Aorta (tissue), 5 donors: Measurements from ENCODE around the gene MMEL1. TPM values are rescaled to one million over a fixed set of nuclear protein-coding genes. Genes with fewer than 3 reads are reported as not detected.
"Not testable (repeated sequence)": the region's sequence is repeated elsewhere in the genome, so short reads cannot be mapped to it uniquely, and the experiment has no call there.

Source experiments
- ATAC-seq: fragments of 200-7000 bp; cut with Tn5 transposase; one replicate; pipeline ENCODE4 v1.9.1; 2022; ENCODE audit warnings: moderate library complexity; ENCODE audit not compliant: low FRiP score
- DNase-seq, 2 donors: peaks; one replicate each; pipeline ENCODE4 v3.0.0-alpha.2; 2020
- H3K27ac ChIP-seq, 2 donors: one replicate each; pipeline ENCODE4 v1.5.1; 2013; ENCODE audit warnings: low read length in 2 of 2, mild to moderate bottlenecking in 2 of 2, moderate library complexity in 2 of 2, control low read depth in 1 of 2, inconsistent platforms in 1 of 2, low read depth in 1 of 2
- H3K27me3 ChIP-seq, 2 donors: one replicate each; pipeline ENCODE4 v1.6.1; 2013; ENCODE audit warnings: control low read depth in 1 of 2, low read length in 1 of 2, mild to moderate bottlenecking in 1 of 2, moderate library complexity in 1 of 2; ENCODE audit not compliant: insufficient read depth in 2 of 2, control insufficient read depth in 1 of 2
- H3K36me3 ChIP-seq, 2 donors: one replicate each; pipeline ENCODE4 v1.6.1; 2013; ENCODE audit warnings: control low read depth in 1 of 2, low read length in 1 of 2, mild to moderate bottlenecking in 1 of 2; ENCODE audit not compliant: insufficient read depth in 2 of 2, control insufficient read depth in 1 of 2
- H3K4me1 ChIP-seq, 2 donors: one replicate each; pipeline ENCODE4 v1.6.1; 2013; ENCODE audit warnings: low read length in 2 of 2, control low read depth in 1 of 2, mild to moderate bottlenecking in 1 of 2, moderate library complexity in 1 of 2; ENCODE audit not compliant: insufficient read depth in 2 of 2, control insufficient read depth in 1 of 2
- H3K4me3 ChIP-seq, 2 donors: one replicate each; pipeline ENCODE4 v1.5.1; 2013; ENCODE audit warnings: low read length in 2 of 2, control low read depth in 1 of 2, mild to moderate bottlenecking in 1 of 2
- H3K9me3 ChIP-seq: one replicate; pipeline ENCODE4 v1.6.1; 2013; ENCODE audit warnings: mild to moderate bottlenecking, low read length; ENCODE audit not compliant: control insufficient read depth
- WGBS, 2 donors: extraction: QIAGEN DNeasy Blood & Tissue Kit; methylation state at CpG; one replicate each; pipeline ENCODE4 v1.1.7; 2013; 5-methylcytosine and 5-hydroxymethylcytosine counted together
- intact Hi-C, 2 donors: fragments of 100-400 bp; cut with DNase I; formaldehyde crosslinking; loops; one replicate each; pipeline versions ENCODE4 v1.14.2 to v1.15.0; 2022
- polyA plus RNA-seq, 2 donors: library from polyadenylated mRNA; stranded (reverse); fragments of 200-250 nt; gene quantifications; one replicate each; pipeline ENCODE4 v1.2.3, GENCODE V29; 2013
- total RNA-seq, 2 donors: library from RNA; stranded (reverse); fragmentation: NEBNext Ultra II Directional; extraction: Animal tissue kit (Norgen Biotek cat#: 25700); gene quantifications; one replicate each; pipeline ENCODE4 v1.2.1, GENCODE V29; 2021
- donor health status: healthy with polysubstance abuse.
- donor health status: Bipolar disorder and iron deficiency.
- donor health status: DM: no; HTN: no; CAD: no.
- donor health status: DM: no; HTN: no; CAD: no.
- donor health status: DM: yes; HTN: yes; CAD: no.

MMEL1 gene
- total and polyA plus RNA-seq, 4 donors = 0.63 to 2.4 (median 1.4) TPM

DNA sequence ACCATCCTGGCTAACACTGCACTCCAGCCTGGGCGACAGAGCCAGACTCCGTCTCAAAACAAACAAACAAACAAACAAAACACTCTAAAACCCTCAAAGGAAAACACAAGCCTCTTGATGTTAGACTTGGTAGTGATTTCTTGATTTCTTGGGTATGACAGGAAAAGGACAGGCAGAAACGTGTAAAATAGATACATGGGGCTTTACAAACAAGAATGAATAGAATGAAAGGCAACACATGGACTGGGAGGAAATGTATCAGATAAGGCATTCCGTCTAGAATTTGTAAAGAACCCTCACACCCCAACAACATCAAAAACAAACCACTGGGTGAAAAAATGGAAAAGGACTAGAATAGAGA lies 54.1 kb downstream of the MMEL1 start:
- DNase-seq (no peak), ATAC-seq (no peak)
- Histone ChIP-seq H3K27ac (no peak overlapping the region), H3K4me3 (no peak overlapping the region), H3K36me3 (no peaks in the 10 kb centered on the region), H3K27me3 (no peaks in the 10 kb centered on the region), H3K4me1 (no peaks in the 10 kb centered on the region), H3K9me3 (no peaks in the 10 kb centered on the region)
- WGBS, 2 donors = 68 to 74% methylated on average over 4 of the region's 4 CpGs
- intact Hi-C loops = no loop called here

GRCh38 chr1:2577565-2578075 lies 55.2 kb downstream of the MMEL1 start:
- peak; percentile 44 to 69 for DNase-seq
- H3K27me3 ChIP-seq, H3K4me3 ChIP-seq, H3K9me3 ChIP-seq, intact Hi-C loops, H3K27ac ChIP-seq, H3K36me3 ChIP-seq, H3K4me1 ChIP-seq: not testable (repeated sequence)
- 86 to 91% methylated on average over 19 to 21 of the region's 23 CpGs for WGBS, 2 donors
- ATAC-seq = peak; percentile 15

DNA sequence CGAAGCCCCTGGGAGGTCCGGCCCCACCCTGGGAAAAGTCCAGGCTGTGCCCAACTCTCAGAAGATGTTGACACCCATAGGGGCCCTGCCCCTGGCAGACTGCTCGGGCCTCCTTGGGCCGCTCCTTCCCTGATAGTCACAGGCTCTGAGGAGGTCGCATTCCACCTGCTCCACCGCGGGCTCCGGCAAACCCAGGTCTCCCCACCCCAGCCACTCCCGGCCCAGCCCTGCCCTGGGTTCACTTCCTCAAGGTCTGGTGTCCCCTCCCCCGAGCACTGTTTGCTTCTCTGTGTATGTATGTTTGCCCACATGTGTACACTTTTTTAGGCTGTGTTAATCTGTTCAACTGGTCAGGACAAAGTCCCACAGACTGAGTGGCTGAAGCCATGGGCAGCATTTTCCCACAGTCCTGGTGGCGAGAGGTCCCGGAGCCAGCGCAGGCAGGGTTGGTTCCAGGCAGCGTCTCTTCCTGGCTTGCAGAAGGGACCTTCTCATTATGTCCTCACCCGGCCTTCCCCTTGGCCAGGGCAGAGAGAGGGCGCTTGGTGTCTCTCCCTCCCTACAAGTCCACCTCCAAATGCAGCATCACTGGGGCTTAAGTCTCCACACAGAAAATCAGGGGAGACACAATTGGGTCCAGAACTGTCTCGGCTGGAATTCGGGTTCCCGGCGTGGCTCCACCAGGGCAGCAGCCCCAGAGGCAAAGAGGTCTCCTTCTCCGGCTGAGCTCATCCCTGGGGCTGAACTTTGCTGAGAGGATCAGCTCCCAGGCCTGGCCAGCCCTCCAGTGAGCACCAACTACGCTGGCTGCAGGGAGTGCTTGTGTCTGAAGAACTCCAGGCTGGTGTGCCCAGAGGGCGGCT lies 56.8 kb downstream of the MMEL1 start:
- H3K27me3 ChIP-seq = no peaks in the 10 kb centered on the region
- intact Hi-C loops = no loop called here
- ATAC-seq (no peak), DNase-seq (no peak)
- H3K9me3 ChIP-seq = peaks cover 3% of the 10 kb centered on the region
- 89 to 92% methylated on average over 23 of the region's 23 CpGs for WGBS, 2 donors
- no peak overlapping the region for H3K4me3 ChIP-seq
- no peaks in the 10 kb centered on the region for H3K36me3 ChIP-seq
- no peak overlapping the region for H3K27ac ChIP-seq
- no peaks in the 10 kb centered on the region for H3K4me1 ChIP-seq

- no peaks in the 10 kb centered on the region for H3K4me1 ChIP-seq
- no peak overlapping the region for H3K27ac ChIP-seq
- WGBS, 2 donors = 75 to 76% methylated on average over 9 of the region's 9 CpGs
- DNase-seq = no peak
- no peak overlapping the region for H3K4me3 ChIP-seq
- intact Hi-C loops = no loop called here
- H3K9me3 ChIP-seq = peaks cover 3% of the 10 kb centered on the region
- no peak for ATAC-seq
- H3K27me3 ChIP-seq = no peaks in the 10 kb centered on the region
- H3K36me3 ChIP-seq = no peaks in the 10 kb centered on the region
Observed at GRCh38 chr1:2574350-2574749, 58.5 kb downstream of the MMEL1 start.

- intact Hi-C loops = no loop called here
- Histone ChIP-seq H3K9me3 (peaks cover 3% of the 10 kb centered on the region), H3K4me1 (no peaks in the 10 kb centered on the region), H3K27ac (no peak overlapping the region), H3K4me3 (no peak overlapping the region), H3K36me3 (no peaks in the 10 kb centered on the region), H3K27me3 (no peaks in the 10 kb centered on the region)
- no peak for ATAC-seq
- no peak for DNase-seq
- 80 to 91% methylated on average over 8 of the region's 8 CpGs for WGBS, 2 donors
Observed at GRCh38 chr1:2573250-2573920, 59.4 kb downstream of the MMEL1 start.

DNA sequence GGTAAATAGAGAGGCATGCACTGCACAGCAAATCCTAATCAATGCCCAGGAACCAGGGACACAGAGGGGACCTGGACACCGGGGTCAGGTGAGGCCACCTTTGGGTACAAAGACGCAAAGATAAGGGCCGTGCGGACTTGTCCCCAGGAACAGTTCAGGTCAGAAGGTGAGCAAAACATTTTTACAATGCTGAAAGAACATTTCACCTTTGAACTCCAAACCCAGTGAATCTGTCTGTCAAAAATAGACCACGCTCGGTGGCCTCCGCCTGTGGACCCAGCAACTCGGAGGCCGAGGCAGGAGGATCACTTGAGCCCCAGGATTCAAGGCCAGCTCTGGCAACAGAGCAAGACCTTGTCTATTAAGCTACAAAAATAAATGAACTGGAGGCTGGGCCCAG lies 61.5 kb downstream of the MMEL1 start:
- no peaks in the 10 kb centered on the region for H3K27me3 ChIP-seq
- no peak overlapping the region for H3K27ac ChIP-seq
- no peaks in the 10 kb centered on the region for H3K4me1 ChIP-seq
- peaks cover 3% of the 10 kb centered on the region for H3K9me3 ChIP-seq
- H3K36me3 ChIP-seq = no peaks in the 10 kb centered on the region
- no peak overlapping the region for H3K4me3 ChIP-seq
- ATAC-seq (no peak), DNase-seq (no peak)
- intact Hi-C loops = no loop called here
- 88 to 93% methylated on average over 9 of the region's 9 CpGs for WGBS, 2 donors

GRCh38 chr1:2570332-2570731 lies 62.5 kb downstream of the MMEL1 start:
- no peaks in the 10 kb centered on the region for H3K4me1 ChIP-seq
- WGBS, 2 donors = 87% methylated on average over 17 of the region's 17 CpGs
- H3K4me3 ChIP-seq = no peak overlapping the region
- no peaks in the 10 kb centered on the region for H3K27me3 ChIP-seq
- H3K9me3 ChIP-seq = peaks cover 3% of the 10 kb centered on the region
- H3K27ac ChIP-seq = no peak overlapping the region
- H3K36me3 ChIP-seq = no peaks in the 10 kb centered on the region
- ATAC-seq (no peak), DNase-seq (no peak)
- intact Hi-C loops = no loop called here

DNA sequence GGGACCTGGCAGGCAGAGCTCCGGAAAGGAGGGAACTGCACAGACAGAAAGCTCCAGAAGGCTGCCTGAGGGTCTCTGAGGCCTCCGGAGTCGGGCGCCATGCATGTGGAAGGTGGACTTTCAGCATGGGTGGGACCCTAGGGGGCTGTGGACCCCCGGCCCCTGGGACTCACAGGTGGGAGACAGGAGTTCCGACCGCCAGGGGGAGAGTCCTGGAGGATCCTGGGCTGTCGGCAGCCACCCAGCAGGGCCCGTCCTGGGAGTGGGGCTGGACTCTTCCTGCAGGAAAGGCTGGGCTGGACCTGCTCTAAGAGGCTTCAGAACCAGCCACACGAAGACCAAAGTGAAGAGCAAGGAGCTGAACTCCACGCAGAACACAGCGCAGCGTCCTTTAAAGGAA lies 63.1 kb downstream of the MMEL1 start:
- not testable (repeated sequence) for DNase-seq

DNA sequence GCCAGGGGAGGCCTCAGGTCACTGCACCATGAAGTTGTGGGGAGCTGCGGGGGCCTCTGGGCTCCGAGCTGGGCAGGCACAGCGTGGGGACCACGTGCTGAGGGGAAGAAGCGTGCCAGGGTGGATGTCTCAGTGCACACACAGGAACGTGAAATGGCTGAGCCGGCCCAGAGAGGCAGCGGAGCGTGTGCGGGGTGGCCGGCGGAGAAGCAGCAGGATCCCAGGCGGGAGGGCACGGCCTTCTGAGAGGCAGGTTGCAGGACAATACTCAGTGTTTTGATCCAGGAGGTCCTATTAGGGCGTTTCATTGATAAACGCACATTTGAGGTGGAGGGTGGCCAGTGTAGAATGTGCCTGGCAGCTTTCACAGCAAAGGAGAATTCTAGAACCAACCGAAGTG lies 63.8 kb downstream of the MMEL1 start:
- H3K36me3 ChIP-seq = no peaks in the 10 kb centered on the region
- H3K27ac ChIP-seq = no peak overlapping the region
- no peaks in the 10 kb centered on the region for H3K27me3 ChIP-seq
- no peak overlapping the region for H3K4me3 ChIP-seq
- intact Hi-C loops = no loop called here
- H3K4me1 ChIP-seq = no peaks in the 10 kb centered on the region
- no peak for DNase-seq
- ATAC-seq = no peak
- H3K9me3 ChIP-seq = peaks cover 3% of the 10 kb centered on the region
- WGBS, 2 donors = 78% methylated on average over 14 to 17 of the region's 17 CpGs

More for the DNA sequence above, 63.1 kb downstream of the MMEL1 start:
- ATAC-seq, intact Hi-C loops, H3K27me3 ChIP-seq, H3K4me1 ChIP-seq, H3K4me3 ChIP-seq, H3K36me3 ChIP-seq, H3K27ac ChIP-seq, H3K9me3 ChIP-seq: not testable (repeated sequence)
- WGBS, 2 donors = 81 to 86% methylated on average over 13 of the region's 13 CpGs
